Measurements from ENCODE around the gene NLN.

DNA sequence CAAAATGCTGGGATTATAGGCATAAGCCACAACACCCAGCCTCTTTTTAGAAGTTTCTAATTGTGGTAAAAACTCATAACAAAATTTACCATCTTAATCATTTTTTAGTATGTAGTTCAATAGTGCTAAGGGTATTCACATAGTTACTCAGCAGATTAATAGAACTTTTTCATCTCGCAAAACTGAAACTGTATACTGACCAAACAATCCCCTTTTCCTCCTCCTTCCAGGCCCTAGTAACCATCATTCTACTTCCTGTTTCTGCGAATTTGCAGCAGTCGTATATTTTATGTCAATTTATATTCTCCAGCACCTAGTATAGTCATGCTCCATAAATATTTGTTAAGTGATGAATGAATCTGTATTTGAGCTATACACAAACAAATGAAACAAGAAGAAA lies 118.1 kb downstream of the NLN start:
- TF ChIP-seq, protein P1, sequence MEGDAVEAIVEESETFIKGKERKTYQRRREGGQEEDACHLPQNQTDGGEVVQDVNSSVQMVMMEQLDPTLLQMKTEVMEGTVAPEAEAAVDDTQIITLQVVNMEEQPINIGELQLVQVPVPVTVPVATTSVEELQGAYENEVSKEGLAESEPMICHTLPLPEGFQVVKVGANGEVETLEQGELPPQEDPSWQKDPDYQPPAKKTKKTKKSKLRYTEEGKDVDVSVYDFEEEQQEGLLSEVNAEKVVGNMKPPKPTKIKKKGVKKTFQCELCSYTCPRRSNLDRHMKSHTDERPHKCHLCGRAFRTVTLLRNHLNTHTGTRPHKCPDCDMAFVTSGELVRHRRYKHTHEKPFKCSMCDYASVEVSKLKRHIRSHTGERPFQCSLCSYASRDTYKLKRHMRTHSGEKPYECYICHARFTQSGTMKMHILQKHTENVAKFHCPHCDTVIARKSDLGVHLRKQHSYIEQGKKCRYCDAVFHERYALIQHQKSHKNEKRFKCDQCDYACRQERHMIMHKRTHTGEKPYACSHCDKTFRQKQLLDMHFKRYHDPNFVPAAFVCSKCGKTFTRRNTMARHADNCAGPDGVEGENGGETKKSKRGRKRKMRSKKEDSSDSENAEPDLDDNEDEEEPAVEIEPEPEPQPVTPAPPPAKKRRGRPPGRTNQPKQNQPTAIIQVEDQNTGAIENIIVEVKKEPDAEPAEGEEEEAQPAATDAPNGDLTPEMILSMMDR (IDR thresholded peaks at IDR 0.05): no peak
- TF ChIP-seq POLR2A (IDR thresholded peaks at IDR 0.05): no peak
